ENCODE measurements around the gene VWA7. TPM values are rescaled to one million over a fixed set of nuclear protein-coding genes. Genes with fewer than 3 reads are reported as not detected.

VWA7 gene
- total RNA-seq, 1 experiment from 2014 or later, result 2.1 TPM

- Histone ChIP-seq H3K36me3 (replicated peaks; ENCODE audit: control insufficient read depth, insufficient read depth, low read length) (peaks cover 16% of the 10 kb centered on the region), H3K27me3 (ENCODE audit: control insufficient read depth, insufficient read depth, low read length) (no peaks in the 10 kb centered on the region), H3K4me3 (ENCODE audit: insufficient read depth, low read depth, low read length) (no peak overlapping the region)
- no peak for DNase-seq
Observed at GRCh38 chr6:31737315-31737990, 39.7 kb downstream of the VWA7 start.

DNA sequence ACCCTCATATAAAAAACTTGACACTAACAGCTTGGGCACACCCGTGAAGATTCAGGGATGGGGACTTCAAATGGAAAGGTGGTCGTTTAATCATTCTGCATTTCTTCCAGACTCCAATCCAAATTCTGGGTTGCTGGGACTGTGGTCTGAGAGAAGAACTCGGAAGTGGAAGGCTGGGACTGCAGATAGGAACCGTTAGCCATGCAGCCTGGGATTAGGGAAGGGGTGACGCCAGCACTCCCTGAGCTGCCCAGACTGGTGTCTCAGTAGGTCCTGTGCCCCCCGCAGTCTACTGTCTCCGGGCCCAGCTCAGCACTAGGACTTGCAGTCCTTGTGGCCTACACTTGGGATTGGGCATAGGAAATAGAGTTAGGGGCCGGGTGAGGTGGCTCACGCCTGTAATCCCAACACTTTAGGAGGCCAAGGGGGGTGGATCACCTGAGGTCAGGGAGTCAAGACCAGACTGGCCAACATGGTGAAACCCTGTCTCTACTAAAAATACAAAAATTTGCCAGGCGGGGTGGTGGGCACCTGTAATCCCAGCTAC is 40.3 kb downstream of the VWA7 start:
- H3K36me3 ChIP-seq (replicated peaks; ENCODE audit: control insufficient read depth, insufficient read depth, low read length), result peaks cover 20% of the 10 kb centered on the region
- no peaks in the 10 kb centered on the region for H3K27me3 ChIP-seq (ENCODE audit: control insufficient read depth, insufficient read depth, low read length)
- DNase-seq, result no peak
- peak overlapping the region; percentile 86 for H3K4me3 ChIP-seq (ENCODE audit: insufficient read depth, low read depth, low read length)

GRCh38 chr6:31736021-31736767 is 40.9 kb downstream of the VWA7 start, which contains the start of gene CLIC1:
Gene CLIC1 (minus strand): TSS chr6:31736530. CDS start chr6:31736300, 230 bp downstream.
- Histone ChIP-seq H3K4me3 (ENCODE audit: insufficient read depth, low read depth, low read length) (peak within 1 kb of the TSS; percentile 86), H3K27me3 (ENCODE audit: control insufficient read depth, insufficient read depth, low read length) (no peaks in the 10 kb centered on the region), H3K36me3 (replicated peaks; ENCODE audit: control insufficient read depth, insufficient read depth, low read length) (peaks cover 22% of the 10 kb centered on the region)
- peak; percentile 93 for DNase-seq

DNA sequence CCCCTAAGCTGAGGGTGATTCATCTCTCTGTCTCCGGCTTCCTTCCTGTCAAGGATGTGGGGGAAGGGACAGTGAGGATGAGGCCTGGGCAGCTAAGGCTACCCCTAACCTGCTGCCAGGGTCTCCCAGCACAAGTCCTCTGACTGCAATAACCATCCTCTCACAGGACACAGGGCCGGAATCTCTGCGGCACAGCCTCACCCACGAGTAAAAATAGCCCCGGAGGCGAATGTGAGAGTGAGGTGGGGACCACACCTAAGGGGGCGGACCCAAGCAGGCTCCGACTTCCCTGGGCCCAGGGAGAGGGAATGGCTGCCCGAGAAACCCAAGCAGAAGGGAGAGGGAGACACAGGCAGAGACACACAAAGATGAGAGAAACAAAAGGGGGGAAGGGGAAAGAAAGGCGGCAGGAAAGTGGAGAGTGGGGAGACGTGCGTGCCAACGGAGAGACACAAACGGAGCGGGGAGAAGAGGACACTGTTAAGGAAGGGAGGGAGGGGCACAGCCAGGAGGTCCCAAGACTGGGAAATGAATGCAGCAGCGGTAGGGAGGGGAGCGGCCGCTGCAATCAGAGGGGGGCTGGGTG is 42.2 kb downstream of the VWA7 start:
- H3K36me3 ChIP-seq (replicated peaks; ENCODE audit: control insufficient read depth, insufficient read depth, low read length), result peaks cover 20% of the 10 kb centered on the region
- no peaks in the 10 kb centered on the region for H3K27me3 ChIP-seq (ENCODE audit: control insufficient read depth, insufficient read depth, low read length)
- H3K4me3 ChIP-seq (ENCODE audit: insufficient read depth, low read depth, low read length), result peak overlapping the region; percentile 86
- peak; percentile 62 for DNase-seq

DNA sequence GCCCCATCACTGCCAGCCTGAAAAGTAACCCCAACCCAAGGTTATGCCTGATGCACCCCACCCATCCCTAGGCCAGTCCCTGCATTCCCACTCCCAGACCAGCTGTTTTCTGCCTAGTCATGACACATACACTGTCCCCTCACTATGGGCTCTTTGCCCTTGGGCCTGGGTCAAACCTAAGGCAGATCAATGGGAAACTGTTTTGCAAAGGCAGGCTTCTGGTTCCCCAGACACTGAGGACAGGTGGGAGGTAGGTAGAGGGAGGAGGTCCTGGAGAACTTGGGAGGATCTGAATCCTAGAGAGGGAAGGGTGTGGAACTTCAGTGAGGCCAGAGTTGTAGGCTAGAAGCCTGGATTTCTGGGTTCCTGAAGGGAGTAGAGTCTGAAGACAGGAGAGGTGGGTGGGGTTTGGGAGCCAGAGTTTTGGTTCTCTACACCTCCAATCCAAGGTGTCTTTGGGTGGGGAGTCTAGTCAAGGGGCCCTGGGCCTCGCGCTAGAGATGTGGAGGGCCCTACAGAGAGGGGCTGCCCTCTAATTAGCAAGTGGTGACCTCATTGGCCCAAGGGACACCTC is 42.8 kb downstream of the VWA7 start:
- no peaks in the 10 kb centered on the region for H3K27me3 ChIP-seq (ENCODE audit: control insufficient read depth, insufficient read depth, low read length)
- peak overlapping the region; percentile 86 for H3K4me3 ChIP-seq (ENCODE audit: insufficient read depth, low read depth, low read length)
- peaks cover 20% of the 10 kb centered on the region for H3K36me3 ChIP-seq (replicated peaks; ENCODE audit: control insufficient read depth, insufficient read depth, low read length)
- peak; percentile 86 for DNase-seq

DNA sequence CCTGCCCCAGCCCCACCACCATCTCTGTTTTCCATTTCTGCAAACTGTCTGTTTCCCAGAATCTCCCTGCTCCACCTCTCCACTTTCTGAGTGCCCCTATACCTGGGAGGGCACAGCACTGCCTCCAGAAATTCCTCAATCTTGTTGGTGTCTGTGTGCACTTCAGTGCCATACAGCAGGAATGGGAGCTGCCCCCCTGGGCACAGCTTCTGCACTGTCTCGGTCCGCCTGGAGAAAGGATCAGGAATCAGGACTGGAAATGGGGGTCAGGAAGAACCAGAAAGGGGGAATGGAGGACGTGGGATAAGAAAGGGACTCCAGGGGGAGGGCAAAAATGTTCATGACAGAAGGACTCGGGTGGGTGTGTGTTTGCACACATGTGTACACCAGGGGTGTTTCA is 43.4 kb downstream of the VWA7 start:
- Histone ChIP-seq H3K36me3 (replicated peaks; ENCODE audit: control insufficient read depth, insufficient read depth, low read length) (peaks cover 20% of the 10 kb centered on the region), H3K4me3 (ENCODE audit: insufficient read depth, low read depth, low read length) (no peak overlapping the region), H3K27me3 (ENCODE audit: control insufficient read depth, insufficient read depth, low read length) (no peaks in the 10 kb centered on the region)
- DNase-seq, result no peak

- Histone ChIP-seq H3K4me3 (ENCODE audit: insufficient read depth, low read depth, low read length) (no peak overlapping the region), H3K27me3 (ENCODE audit: control insufficient read depth, insufficient read depth, low read length) (no peaks in the 10 kb centered on the region), H3K36me3 (replicated peaks; ENCODE audit: control insufficient read depth, insufficient read depth, low read length) (peaks cover 27% of the 10 kb centered on the region)
- no peak for DNase-seq
Observed at GRCh38 chr6:31732029-31732428, 45.1 kb downstream of the VWA7 start.

- H3K27me3 ChIP-seq (ENCODE audit: control insufficient read depth, insufficient read depth, low read length), result no peaks in the 10 kb centered on the region
- peak overlapping the region; percentile 19 for H3K4me3 ChIP-seq (ENCODE audit: insufficient read depth, low read depth, low read length)
- H3K36me3 ChIP-seq (replicated peaks; ENCODE audit: control insufficient read depth, insufficient read depth, low read length), result peaks cover 29% of the 10 kb centered on the region
- no peak for DNase-seq
Observed at GRCh38 chr6:31730631-31731086, 46.5 kb downstream of the VWA7 start.

- Histone ChIP-seq H3K4me3 (ENCODE audit: insufficient read depth, low read depth, low read length) (peak overlapping the region; percentile 84), H3K27me3 (ENCODE audit: control insufficient read depth, insufficient read depth, low read length) (no peaks in the 10 kb centered on the region), H3K36me3 (replicated peaks; ENCODE audit: control insufficient read depth, insufficient read depth, low read length) (peaks cover 29% of the 10 kb centered on the region)
- DNase-seq, result peak; percentile 98
Observed at GRCh38 chr6:31729979-31730630, 47.0 kb downstream of the VWA7 start.

- H3K27me3 ChIP-seq (ENCODE audit: control insufficient read depth, insufficient read depth, low read length), result no peaks in the 10 kb centered on the region
- H3K4me3 ChIP-seq (ENCODE audit: insufficient read depth, low read depth, low read length), result peak overlapping the region; percentile 84
- H3K36me3 ChIP-seq (replicated peaks; ENCODE audit: control insufficient read depth, insufficient read depth, low read length), result peaks cover 29% of the 10 kb centered on the region
- peak; percentile 95 for DNase-seq
Observed at GRCh38 chr6:31729515-31729978, 47.6 kb downstream of the VWA7 start.

DNA sequence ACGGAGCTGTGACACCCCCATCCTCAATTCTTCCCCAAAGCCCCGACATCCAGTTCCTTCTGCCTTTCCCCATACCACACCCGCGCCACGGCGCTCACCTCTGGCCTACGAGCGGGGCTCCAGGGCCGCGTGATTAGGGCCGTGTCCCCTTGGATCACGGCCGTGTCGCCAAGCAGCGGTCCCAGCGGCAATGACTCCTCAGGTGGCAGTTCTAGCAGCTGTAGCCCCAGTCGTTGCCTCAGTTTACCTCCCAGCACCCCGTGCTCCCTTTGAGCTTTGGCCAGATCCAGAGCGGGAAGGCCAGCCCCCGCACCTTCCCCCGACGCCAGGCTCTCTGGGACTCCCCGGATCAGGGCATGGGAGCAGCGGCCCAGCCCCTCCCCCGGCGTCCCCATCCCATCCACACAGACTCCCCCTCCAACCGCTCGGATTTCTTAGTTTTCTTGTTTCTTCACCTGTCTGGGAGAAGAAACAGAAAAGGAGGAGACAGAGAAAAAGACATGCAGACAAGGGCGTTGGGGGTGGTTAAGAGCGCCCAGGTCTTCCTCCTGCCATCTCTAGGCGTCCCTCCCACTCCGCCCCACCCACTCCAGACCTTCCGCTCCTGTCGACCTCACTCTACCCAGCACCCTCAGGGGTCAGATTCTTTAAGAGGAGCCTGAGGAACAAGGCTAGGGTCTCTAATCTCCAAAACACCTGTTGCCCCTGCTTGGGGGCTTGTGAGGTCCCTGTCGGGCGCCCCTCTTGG is 48.2 kb downstream of the VWA7 start, which contains the start of gene DDAH2:
Gene DDAH2, minus strand, starts transcription at position 533 of the 748 bp plus-strand sequence. Its CDS starts 138 bp downstream, at position 395.
- Histone ChIP-seq H3K27me3 (ENCODE audit: control insufficient read depth, insufficient read depth, low read length) (no peaks in the 10 kb centered on the region), H3K4me3 (ENCODE audit: insufficient read depth, low read depth, low read length) (peak within 1 kb of the TSS; percentile 84), H3K36me3 (replicated peaks; ENCODE audit: control insufficient read depth, insufficient read depth, low read length) (peaks cover 27% of the 10 kb centered on the region)
- peak; percentile 78 for DNase-seq

GRCh38 chr6:31727717-31728671 is 49.1 kb downstream of the VWA7 start:
- H3K4me3 ChIP-seq (ENCODE audit: insufficient read depth, low read depth, low read length), result no peak overlapping the region
- H3K36me3 ChIP-seq (replicated peaks; ENCODE audit: control insufficient read depth, insufficient read depth, low read length), result peaks cover 18% of the 10 kb centered on the region

More at GRCh38 chr6:31727717-31728671, 49.1 kb downstream of the VWA7 start:
- no peaks in the 10 kb centered on the region for H3K27me3 ChIP-seq (ENCODE audit: control insufficient read depth, insufficient read depth, low read length)
- DNase-seq, result peak; percentile 63

All from H7 (cell line).